Upper lobe of right lung (tissue), 1 donor: Measurements from ENCODE around the gene MRM2. TPM values are rescaled to one million over a fixed set of nuclear protein-coding genes. Genes with fewer than 3 reads are reported as not detected.
A peak's percentile ranks its signal among the peaks of the same experiment; 100 is the strongest.

ENCODE experiments used
- ATAC-seq: fragments of 200-7000 bp; cut with Tn5 transposase; one replicate; pipeline ENCODE4 v1.9.1; 2020; ENCODE audit warnings: mild to moderate bottlenecking, moderate library complexity
- DNase-seq: peaks from one replicate; pipeline ENCODE4 v3.0.0-alpha.2; 2020
- H3K27ac ChIP-seq: fragments of 200-600 bp; one replicate; pipeline ENCODE4 v1.8.0; 2022
- H3K27me3 ChIP-seq: fragments of 200-600 bp; one replicate; pipeline ENCODE4 v1.8.0; 2022; ENCODE audit warnings: mild to moderate bottlenecking
- H3K36me3 ChIP-seq: fragments of 200-600 bp; one replicate; pipeline ENCODE4 v1.8.0; 2022
- H3K4me1 ChIP-seq: fragments of 200-600 bp; one replicate; pipeline ENCODE4 v1.8.0; 2022
- H3K4me3 ChIP-seq: fragments of 200-600 bp; one replicate; pipeline ENCODE4 v1.8.0; 2022; ENCODE audit warnings: mild to moderate bottlenecking
- H3K9me3 ChIP-seq: fragments of 200-600 bp; one replicate; pipeline ENCODE4 v1.8.0; 2022
- intact Hi-C: fragments of 100-400 bp; cut with DNase I; formaldehyde crosslinking; loops from one replicate; pipeline ENCODE4 v1.11.0; 2022
- total RNA-seq: library from RNA; stranded (reverse); fragmentation: NEBNext Ultra II Directional; extraction: Animal tissue kit (Norgen Biotek cat#: 25700); gene quantifications from one replicate; pipeline ENCODE4 v1.2.1, GENCODE V29; 2021
- TF ChIP-seq, protein P1 (sequence below): fragments of 200-600 bp; IDR thresholded peaks from one replicate; pipeline ENCODE4 v1.8.0; 2022; ENCODE audit warnings: antibody characterized with exemption
- donor health status: DM: no; HTN: yes; CAD: no; lungs with severe emphysema.

The MRM2 gene
- total RNA-seq, 1 donor from 2014 or later, result 23.7 TPM

DNA sequence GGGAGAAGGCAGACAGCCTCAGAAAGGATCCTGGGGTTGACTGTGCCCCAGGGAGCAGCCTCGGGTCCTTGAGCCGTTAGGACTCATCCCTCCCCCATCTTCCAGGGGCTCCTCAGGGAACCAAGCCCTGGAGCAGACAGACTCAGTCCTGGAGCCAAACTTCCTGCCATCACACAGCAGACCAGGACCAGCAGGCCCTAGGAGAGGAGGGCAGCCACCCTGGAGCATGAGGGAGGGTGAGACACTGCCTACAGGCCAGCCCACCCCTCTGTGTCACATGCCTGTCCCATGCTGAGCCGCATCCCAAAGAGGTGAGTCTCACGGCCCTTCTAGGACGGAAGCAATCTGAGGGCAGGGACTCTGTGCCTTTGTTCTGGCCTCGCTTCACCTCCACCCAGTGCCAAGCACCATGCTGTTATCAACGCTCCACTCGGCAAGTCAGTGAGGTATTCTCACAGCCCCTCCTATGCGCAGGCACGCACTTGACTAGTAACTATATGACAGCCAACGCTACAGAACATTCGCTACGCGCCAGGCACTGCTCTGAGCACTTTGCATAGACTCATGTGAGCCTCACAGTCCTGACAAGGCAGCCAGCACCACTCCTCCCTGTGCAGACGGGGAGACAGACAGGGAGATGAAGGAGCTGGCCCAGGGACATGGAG, 28.3 kb downstream of the MRM2 start:
- Histone ChIP-seq H3K4me3 (no peak overlapping the region), H3K4me1 (no peaks in the 10 kb centered on the region), H3K27me3 (no peaks in the 10 kb centered on the region), H3K9me3 (no peaks in the 10 kb centered on the region), H3K36me3 (peaks cover 73% of the 10 kb centered on the region), H3K27ac (no peak overlapping the region)
- intact Hi-C loops, result no loop called here
- TF ChIP-seq, protein P1, sequence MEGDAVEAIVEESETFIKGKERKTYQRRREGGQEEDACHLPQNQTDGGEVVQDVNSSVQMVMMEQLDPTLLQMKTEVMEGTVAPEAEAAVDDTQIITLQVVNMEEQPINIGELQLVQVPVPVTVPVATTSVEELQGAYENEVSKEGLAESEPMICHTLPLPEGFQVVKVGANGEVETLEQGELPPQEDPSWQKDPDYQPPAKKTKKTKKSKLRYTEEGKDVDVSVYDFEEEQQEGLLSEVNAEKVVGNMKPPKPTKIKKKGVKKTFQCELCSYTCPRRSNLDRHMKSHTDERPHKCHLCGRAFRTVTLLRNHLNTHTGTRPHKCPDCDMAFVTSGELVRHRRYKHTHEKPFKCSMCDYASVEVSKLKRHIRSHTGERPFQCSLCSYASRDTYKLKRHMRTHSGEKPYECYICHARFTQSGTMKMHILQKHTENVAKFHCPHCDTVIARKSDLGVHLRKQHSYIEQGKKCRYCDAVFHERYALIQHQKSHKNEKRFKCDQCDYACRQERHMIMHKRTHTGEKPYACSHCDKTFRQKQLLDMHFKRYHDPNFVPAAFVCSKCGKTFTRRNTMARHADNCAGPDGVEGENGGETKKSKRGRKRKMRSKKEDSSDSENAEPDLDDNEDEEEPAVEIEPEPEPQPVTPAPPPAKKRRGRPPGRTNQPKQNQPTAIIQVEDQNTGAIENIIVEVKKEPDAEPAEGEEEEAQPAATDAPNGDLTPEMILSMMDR, result no peak
- ATAC-seq, result no peak
- no peak for DNase-seq

DNA sequence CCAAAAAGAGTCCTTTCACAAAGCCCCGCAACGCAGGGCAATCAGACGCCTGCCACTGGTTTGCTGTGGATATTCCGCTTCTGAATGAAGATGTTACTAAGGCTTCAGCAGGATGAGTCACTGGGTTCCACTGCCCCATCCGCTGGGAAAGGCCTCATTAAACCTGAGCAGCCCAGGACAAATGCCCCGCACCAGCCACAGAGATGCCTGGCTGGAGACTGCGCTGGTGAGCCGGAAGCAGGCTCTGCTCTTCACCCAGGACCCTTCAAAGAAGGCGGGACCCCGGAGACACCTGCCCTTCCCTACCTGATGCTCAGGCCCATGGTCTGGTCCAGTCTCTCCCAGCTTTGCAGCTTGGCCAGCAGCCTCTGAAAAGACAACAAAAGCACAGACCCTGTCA, 29.1 kb downstream of the MRM2 start:
- no peaks in the 10 kb centered on the region for H3K9me3 ChIP-seq
- H3K27ac ChIP-seq, result no peak overlapping the region
- intact Hi-C loops, result no loop called here
- H3K27me3 ChIP-seq, result no peaks in the 10 kb centered on the region
- no peak overlapping the region for H3K4me3 ChIP-seq
- TF ChIP-seq, protein P1, result no peak
- peaks cover 72% of the 10 kb centered on the region for H3K36me3 ChIP-seq
- ATAC-seq, result no peak
- peak; percentile 42 for DNase-seq
- H3K4me1 ChIP-seq, result no peaks in the 10 kb centered on the region

DNA sequence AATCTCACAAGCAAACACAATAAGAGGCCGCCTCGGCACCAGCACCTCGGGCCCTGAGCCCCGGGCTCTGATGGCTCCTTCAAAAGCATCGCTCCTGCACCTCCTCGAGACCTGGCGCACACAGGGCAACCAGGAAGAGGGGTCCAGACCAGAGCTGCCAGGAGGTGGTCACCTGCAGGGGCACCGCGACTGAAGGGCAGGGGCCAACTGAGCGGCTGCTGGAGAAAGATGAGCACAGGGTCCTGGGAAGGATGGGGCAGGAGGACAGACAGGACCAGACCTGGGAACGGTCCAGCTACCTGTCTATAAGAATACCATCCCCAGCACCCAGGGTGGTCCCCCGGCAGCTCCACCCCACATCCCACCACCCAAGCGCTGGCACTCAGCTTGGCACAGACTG, 30.1 kb downstream of the MRM2 start:
- intact Hi-C loops, result no loop called here
- peaks cover 72% of the 10 kb centered on the region for H3K36me3 ChIP-seq
- H3K9me3 ChIP-seq, result no peaks in the 10 kb centered on the region
- H3K27me3 ChIP-seq, result no peaks in the 10 kb centered on the region
- no peak for ATAC-seq
- H3K27ac ChIP-seq, result no peak overlapping the region
- no peak overlapping the region for H3K4me3 ChIP-seq
- DNase-seq, result peak; percentile 41
- H3K4me1 ChIP-seq, result no peaks in the 10 kb centered on the region
- TF ChIP-seq, protein P1, result no peak

DNA sequence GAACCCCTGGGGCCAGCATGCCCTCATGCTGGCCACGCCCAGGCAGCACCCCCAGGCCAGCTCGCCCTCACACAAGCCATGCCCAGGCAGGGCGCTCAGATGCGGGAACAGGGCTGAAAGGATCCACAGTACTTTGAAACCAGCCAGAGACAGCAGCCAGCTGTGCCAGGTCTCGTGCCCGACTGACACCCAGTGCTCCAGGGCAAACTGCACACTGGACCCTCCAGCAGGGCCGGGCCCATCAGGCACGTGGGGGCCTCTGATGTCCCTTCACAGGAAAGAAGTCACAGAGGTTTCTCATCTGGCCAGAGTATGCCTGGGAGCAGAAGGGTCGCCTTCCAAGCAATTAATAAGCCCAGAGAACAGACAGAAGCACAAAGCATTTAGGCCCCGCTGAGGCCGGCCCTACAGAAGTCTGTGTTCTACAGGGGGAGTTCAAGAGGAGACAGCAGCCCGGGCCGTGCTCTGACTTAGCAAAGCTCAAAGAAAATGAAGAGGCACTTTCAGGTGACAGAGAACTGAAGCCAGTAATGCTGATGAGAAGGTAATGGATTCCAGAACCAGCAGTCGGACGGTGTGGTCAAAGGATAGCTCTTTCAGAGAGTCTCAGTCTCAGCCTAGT, 30.6 kb downstream of the MRM2 start:
- Histone ChIP-seq H3K4me1 (no peaks in the 10 kb centered on the region), H3K27me3 (no peaks in the 10 kb centered on the region), H3K9me3 (no peaks in the 10 kb centered on the region), H3K27ac (no peak overlapping the region), H3K36me3 (peaks cover 70% of the 10 kb centered on the region), H3K4me3 (no peak overlapping the region)
- ATAC-seq (no peak), DNase-seq (peak; percentile 62)
- TF ChIP-seq, protein P1, result no peak
- intact Hi-C loops, result no loop called here

DNA sequence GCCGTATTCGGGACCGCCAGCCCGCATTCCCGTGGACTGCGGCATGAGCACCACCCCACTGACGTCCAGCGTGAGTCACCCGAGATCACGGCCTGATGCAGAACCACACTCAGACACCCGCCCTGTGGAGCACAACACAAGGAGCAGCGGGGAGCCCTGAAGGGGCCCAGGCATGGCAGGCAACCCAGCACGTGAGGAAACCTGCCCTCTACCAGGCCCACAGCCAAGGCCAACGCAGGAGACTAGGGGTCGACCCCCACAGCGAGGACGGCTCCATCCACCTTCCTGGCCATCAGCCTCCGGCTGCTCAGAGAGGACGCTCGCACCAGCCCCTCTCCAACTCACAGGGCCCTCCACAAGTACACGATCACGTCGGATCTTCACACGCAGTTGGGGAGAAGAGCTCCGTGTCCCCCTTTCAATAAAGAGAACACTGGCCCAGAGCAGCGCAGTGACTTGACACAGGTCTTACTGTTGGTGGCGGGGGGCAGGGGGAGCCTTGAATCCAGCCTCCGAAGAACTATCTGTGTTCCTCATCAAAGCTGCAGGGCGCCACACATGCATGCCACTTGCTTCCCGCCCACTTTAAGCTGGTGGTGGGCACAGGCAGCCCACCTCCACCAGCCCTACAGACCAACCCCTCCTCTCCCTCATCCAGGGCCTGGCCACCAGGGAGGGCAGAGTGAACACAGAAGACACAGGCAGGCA, 31.3 kb downstream of the MRM2 start:
- H3K9me3 ChIP-seq, result no peaks in the 10 kb centered on the region
- peak; percentile 49 for DNase-seq
- H3K4me1 ChIP-seq, result no peaks in the 10 kb centered on the region
- ATAC-seq, result no peak
- peaks cover 63% of the 10 kb centered on the region for H3K36me3 ChIP-seq
- no peaks in the 10 kb centered on the region for H3K27me3 ChIP-seq
- TF ChIP-seq, protein P1, result no peak
- H3K27ac ChIP-seq, result no peak overlapping the region
- intact Hi-C loops, result no loop called here
- H3K4me3 ChIP-seq, result no peak overlapping the region
